ENCODE data around the gene MRGPRX4. TPM values are rescaled to one million over a fixed set of nuclear protein-coding genes. Genes with fewer than 3 reads are reported as not detected.

The MRGPRX4 gene
- total RNA-seq: 0.69 and 0.87 TPM in 2 replicates

DNA sequence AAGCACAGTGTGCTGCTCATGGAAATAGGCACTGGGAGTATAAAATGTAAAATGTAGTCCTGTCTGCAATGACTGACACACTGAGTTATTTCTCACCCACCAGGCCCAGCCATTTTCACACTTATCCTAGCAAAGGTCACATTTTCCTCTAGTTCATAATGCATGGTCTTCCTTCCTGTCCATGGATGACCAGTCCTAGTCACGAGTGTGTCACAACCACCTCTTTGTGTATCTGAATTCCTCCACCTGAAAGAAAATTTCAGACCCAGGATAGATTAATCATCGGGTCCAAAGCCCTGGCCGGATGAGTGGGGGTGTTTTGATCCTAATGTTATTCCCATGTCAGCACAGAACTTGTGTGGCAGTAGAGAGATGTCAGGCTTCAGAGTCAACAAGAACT is at the start of gene MRGPRX4:
MRGPRX4 (plus strand) TSS at position 172 of the 400 bp plus-strand sequence. CDS start 420 bp downstream, outside the sequence.

DNA sequence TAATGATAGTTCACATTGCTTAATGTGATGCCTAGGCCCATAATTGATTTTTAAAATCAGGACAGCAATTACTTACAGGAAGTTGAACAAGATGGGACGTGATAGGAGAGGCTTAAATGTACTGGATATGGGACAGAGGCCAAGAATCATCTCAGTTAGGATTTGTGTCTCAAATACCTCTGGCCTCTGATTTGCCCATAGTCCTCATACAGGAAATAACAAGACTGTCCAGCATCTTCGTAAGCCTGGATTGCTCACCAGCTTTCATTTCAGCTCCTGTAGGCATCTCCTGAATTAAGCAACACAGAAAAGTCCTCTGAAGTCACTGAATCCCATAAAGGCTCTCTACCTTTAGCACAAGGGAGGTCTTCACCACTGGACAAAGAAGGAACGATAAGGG is 40.3 kb upstream of the MRGPRX4 start, which contains the start of gene MRGPRX3:
MRGPRX3 (plus strand) TSS at position 231 of the 400 bp plus-strand sequence. CDS start 4,632 bp downstream, outside the sequence.

Other genes starting within 250 kb of the MRGPRX4 start
- 18.5 and 24.5 TPM in 2 replicates for gene SERGEF, start 159.8 kb upstream of the MRGPRX4 start, total RNA-seq
- gene TPH1, start 126.6 kb upstream of the MRGPRX4 start, total RNA-seq: under 0.01 TPM in 2 replicates
- gene SAAL1, start 66.8 kb upstream of the MRGPRX4 start, total RNA-seq: 11.4 and 16.5 TPM in 2 replicates
- gene MRGPRX3, start 40.3 kb upstream of the MRGPRX4 start, total RNA-seq: 0.33 and 0.52 TPM in 2 replicates
- not detected in 2 replicates for gene SAA4, start 64.0 kb downstream of the MRGPRX4 start, total RNA-seq
- not detected in 2 replicates for gene SAA2, start 75.8 kb downstream of the MRGPRX4 start, total RNA-seq
- gene SAA1, start 93.4 kb downstream of the MRGPRX4 start, total RNA-seq: not detected in 2 replicates
- 18.5 and 27.5 TPM in 2 replicates for gene HPS5, start 149.3 kb downstream of the MRGPRX4 start, total RNA-seq
- gene GTF2H1, start 149.7 kb downstream of the MRGPRX4 start, total RNA-seq: 50.9 and 71.1 TPM in 2 replicates
- gene LDHA, start 221.7 kb downstream of the MRGPRX4 start, total RNA-seq: 171 and 184 TPM in 2 replicates
- gene LDHC, start 239.5 kb downstream of the MRGPRX4 start, total RNA-seq: not detected in 2 replicates